HepG2 (cell line): ENCODE measurements around the gene SYNJ2.
A peak's percentile ranks its signal among the peaks of the same experiment; 100 is the strongest.

Experiments used
- RBM22 ChIP-seq: fragments of 200-400 bp; formaldehyde crosslinking; optimal IDR thresholded peaks from 2 replicates; pipeline ENCODE3; 2017; ENCODE audit warnings: mild to moderate bottlenecking, low read length, moderate library complexity
- ZFX ChIP-seq: sonication (generic); formaldehyde crosslinking; IDR thresholded peaks from 2 replicates; pipeline ENCODE4 v1.4.0; 2020; ENCODE audit warnings: mild to moderate bottlenecking, low read depth, missing genetic modification reagents, moderate library complexity

GRCh38 chr6:158050955-158051354 lies 69.3 kb downstream of the SYNJ2 start:
- TF ChIP-seq RBM22 = peak; percentile 45
- TF ChIP-seq ZFX = no peak
